Endothelial cell (in vitro differentiated cells): Measurements from ENCODE around the gene PLAAT2. TPM values are rescaled to one million over a fixed set of nuclear protein-coding genes. Genes with fewer than 3 reads are reported as not detected.

Experiments used
- DNase-seq: peaks from one replicate; pipeline ENCODE4 v3.0.0; 2021; ENCODE audit warnings: low spot score
- H3K27ac Mint-ChIP-seq: one replicate; pipeline ENCODE4 v1.8.0; 2021; ENCODE audit warnings: mixed read lengths, inconsistent platforms; ENCODE audit not compliant: unreplicated experiment
- H3K27me3 Mint-ChIP-seq: one replicate; pipeline ENCODE4 v1.8.0; 2021; ENCODE audit warnings: mild to moderate bottlenecking, moderate library complexity, mixed read lengths, inconsistent platforms; ENCODE audit not compliant: unreplicated experiment
- H3K36me3 Mint-ChIP-seq: one replicate; pipeline ENCODE4 v1.8.0; 2021; ENCODE audit warnings: mild to moderate bottlenecking, low read depth, mixed read lengths, inconsistent platforms; ENCODE audit not compliant: unreplicated experiment
- H3K4me1 Mint-ChIP-seq: one replicate; pipeline ENCODE4 v1.8.0; 2021; ENCODE audit warnings: mild to moderate bottlenecking, mixed read lengths, inconsistent platforms; ENCODE audit not compliant: unreplicated experiment
- H3K4me3 Mint-ChIP-seq: one replicate; pipeline ENCODE4 v1.8.0; 2021; ENCODE audit warnings: mild to moderate bottlenecking, mixed read lengths, inconsistent platforms; ENCODE audit not compliant: unreplicated experiment
- H3K9me3 Mint-ChIP-seq: one replicate; pipeline ENCODE4 v1.8.0; 2021; ENCODE audit warnings: mixed read lengths, inconsistent platforms; ENCODE audit not compliant: unreplicated experiment
- total RNA-seq: library from RNA; stranded (reverse); fragmentation: NEBNext Ultra II Directional; extraction: Animal tissue kit (Norgen Biotek cat#: 25700); gene quantifications from one replicate; pipeline ENCODE4 v1.2.1, GENCODE V29; 2021; ENCODE audit not compliant: unreplicated experiment
- TF ChIP-seq, protein P1 (sequence below): fragments of 200-600 bp; sonication (generic); IDR thresholded peaks from one replicate; pipeline ENCODE4 v1.5.0; 2021; ENCODE audit warnings: antibody characterized with exemption; ENCODE audit not compliant: unreplicated experiment

Gene PLAAT2
- total RNA-seq, 1 donor from 2014 or later, result not detected

DNA sequence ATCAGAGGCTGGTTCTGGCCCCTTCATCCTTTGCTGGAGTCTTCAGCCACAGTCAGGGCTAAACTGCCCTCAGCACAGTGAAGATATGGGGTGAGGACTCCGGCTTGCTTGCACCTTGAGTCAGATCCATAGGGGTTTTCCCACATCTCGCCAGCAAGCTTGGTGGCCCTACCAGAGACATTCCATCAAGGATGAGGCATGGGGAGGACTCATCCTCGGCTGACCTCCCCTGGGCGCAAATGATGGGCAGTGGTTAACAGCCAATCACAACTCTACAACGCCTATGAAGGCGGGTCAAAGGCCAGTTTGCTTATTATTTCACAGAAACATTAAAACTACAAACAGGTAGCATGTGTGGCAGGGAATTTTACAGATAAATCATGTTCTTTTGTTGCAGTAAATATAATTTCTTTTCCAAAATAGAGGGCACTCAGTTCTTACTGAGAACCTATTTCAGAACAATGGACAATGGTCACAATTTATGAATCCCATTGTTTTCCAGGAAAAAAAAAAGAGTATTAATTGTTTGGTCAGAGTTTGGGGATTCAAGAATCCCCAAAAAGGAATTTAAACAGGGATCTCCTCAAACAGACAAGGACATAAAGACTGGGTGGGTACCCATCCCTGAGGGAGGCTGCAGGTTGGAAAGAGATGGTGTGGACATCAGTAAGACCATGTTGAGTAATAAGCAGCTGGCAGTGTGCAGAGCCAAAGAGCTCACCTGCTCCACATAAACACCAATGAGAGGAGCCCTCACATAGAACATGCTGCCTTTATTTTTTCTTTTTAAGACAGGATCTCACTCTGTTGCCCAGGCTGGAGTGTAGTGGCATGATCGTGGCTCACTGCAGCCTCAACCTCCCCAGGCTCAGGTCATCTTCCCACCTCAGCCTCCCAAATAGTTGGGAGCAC is 36.3 kb upstream of the PLAAT2 start:
- Mint-ChIP-seq H3K36me3 (no peaks in the 10 kb centered on the region), H3K9me3 (no peaks in the 10 kb centered on the region), H3K27me3 (peaks cover 2% of the 10 kb centered on the region), H3K27ac (no peak overlapping the region), H3K4me1 (no peaks in the 10 kb centered on the region), H3K4me3 (no peak overlapping the region)
- TF ChIP-seq, protein P1, sequence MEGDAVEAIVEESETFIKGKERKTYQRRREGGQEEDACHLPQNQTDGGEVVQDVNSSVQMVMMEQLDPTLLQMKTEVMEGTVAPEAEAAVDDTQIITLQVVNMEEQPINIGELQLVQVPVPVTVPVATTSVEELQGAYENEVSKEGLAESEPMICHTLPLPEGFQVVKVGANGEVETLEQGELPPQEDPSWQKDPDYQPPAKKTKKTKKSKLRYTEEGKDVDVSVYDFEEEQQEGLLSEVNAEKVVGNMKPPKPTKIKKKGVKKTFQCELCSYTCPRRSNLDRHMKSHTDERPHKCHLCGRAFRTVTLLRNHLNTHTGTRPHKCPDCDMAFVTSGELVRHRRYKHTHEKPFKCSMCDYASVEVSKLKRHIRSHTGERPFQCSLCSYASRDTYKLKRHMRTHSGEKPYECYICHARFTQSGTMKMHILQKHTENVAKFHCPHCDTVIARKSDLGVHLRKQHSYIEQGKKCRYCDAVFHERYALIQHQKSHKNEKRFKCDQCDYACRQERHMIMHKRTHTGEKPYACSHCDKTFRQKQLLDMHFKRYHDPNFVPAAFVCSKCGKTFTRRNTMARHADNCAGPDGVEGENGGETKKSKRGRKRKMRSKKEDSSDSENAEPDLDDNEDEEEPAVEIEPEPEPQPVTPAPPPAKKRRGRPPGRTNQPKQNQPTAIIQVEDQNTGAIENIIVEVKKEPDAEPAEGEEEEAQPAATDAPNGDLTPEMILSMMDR, result no peak
- DNase-seq, result no peak

DNA sequence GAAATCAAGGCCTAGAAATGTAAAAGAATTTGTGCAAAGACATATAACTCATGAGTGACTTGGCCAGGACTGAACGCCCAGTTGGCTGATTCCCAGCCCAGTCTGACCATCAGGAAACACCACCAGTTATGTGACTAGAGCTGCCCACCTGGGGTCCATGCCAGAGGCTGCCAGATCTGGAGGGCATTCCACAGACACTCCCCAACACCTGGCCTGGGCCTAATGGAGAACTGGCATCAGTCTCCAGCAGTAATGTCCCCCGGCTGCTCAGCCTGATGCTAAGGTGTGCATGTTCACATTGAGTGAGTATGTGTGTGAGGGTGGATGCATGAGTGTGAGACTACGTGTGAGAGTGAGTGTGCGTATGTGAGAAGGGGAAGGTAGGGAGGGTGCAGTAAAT is 35.4 kb upstream of the PLAAT2 start:
- Mint-ChIP-seq H3K4me3 (no peak overlapping the region), H3K4me1 (no peaks in the 10 kb centered on the region), H3K9me3 (no peaks in the 10 kb centered on the region), H3K27ac (no peak overlapping the region), H3K27me3 (peaks cover 2% of the 10 kb centered on the region), H3K36me3 (no peaks in the 10 kb centered on the region)
- no peak for DNase-seq
- TF ChIP-seq, protein P1, result no peak

DNA sequence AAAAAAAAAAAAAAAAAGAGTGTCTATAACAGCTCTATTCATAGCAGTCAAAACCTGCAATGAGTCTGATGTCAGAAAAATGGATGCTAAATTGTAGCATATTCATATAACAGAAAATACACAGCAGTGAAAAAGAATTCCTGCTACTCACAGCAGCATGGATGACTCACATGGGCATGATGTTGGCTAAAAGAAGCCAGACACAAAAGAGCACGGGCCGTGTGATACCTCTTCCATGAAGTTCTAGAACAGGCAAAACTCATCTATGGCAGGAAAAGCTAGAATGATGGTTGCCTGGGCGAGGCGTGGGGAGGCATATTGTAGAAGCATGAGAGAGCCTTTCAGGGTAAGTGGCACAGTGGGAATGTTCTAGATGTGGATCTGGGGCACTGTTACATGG is 32.1 kb upstream of the PLAAT2 start:
- Mint-ChIP-seq H3K36me3 (no peaks in the 10 kb centered on the region), H3K4me1 (no peaks in the 10 kb centered on the region), H3K27me3 (peaks cover 2% of the 10 kb centered on the region), H3K4me3 (no peak overlapping the region), H3K27ac (no peak overlapping the region), H3K9me3 (no peaks in the 10 kb centered on the region)
- DNase-seq, result no peak
- TF ChIP-seq, protein P1, result no peak

GRCh38 chr11:63592975-63593395 is 29.8 kb upstream of the PLAAT2 start:
- TF ChIP-seq, protein P1, result no peak
- H3K27ac Mint-ChIP-seq, result no peak overlapping the region
- H3K9me3 Mint-ChIP-seq, result no peaks in the 10 kb centered on the region
- no peak for DNase-seq
- no peaks in the 10 kb centered on the region for H3K36me3 Mint-ChIP-seq
- H3K27me3 Mint-ChIP-seq, result peaks cover 2% of the 10 kb centered on the region
- no peaks in the 10 kb centered on the region for H3K4me1 Mint-ChIP-seq
- H3K4me3 Mint-ChIP-seq, result no peak overlapping the region
